HG03342 (cell line): ENCODE results near the gene PLXND1.
"Not testable (repeated sequence)": the region's sequence is repeated elsewhere in the genome, so short reads cannot be mapped to it uniquely, and the experiment has no call there.

Experiments
- ATAC-seq: cut with Tn5 transposase; IDR thresholded peaks from one replicate; pipeline ENCODE4 v1.9.1; 2021; ENCODE audit warnings: mild to moderate bottlenecking, moderate library complexity; ENCODE audit not compliant: unreplicated experiment

Gene PLXND1

DNA sequence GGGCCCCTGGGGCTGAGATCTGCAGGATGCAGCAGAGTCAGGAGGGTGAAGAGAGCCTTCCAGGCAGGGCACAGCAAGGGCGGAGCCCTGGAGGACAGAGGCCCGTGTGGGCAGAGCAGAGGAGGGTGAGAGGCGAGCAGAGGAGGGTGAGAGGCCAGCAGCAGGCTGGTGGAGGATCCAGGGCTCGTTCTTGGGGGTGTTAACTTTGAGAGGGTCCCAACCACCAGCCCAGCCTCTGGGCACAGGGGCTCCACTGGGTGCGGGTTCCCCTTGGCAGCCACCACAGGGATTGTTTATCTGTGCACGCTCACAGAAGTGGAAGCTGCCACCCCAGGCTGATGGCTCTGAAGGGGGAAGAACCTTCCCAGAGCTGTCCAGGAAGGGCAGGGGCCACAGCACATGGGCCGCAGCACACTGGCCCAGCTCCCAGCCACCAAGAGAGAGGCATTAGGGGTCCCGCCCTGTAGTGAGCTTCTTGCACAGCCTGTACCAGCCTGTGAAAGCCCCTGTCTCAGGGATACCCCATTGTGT lies 9.3 kb upstream of the PLXND1 start:
- ATAC-seq: no peak

DNA sequence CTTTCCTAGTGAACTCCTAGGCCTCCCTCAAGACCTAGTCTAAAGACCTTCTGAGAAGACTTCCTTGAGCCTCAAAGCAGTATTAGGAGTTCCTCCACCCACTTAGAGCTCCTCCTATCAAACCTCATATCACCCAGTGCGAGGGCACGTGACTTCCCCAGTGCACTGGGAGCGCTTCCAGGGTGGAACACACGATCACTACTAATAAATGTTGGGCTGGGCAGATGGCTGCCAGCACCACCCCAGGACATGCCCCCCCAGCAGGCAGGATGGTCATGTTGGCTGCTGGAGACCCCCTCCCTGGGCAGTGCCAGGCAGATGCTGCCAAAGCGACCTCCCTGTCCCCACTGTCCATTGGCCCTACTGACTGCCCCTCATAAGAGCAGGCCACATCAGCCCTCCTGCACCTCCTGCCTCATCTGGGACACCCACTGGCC lies 8.5 kb upstream of the PLXND1 start:
- no peak for ATAC-seq

DNA sequence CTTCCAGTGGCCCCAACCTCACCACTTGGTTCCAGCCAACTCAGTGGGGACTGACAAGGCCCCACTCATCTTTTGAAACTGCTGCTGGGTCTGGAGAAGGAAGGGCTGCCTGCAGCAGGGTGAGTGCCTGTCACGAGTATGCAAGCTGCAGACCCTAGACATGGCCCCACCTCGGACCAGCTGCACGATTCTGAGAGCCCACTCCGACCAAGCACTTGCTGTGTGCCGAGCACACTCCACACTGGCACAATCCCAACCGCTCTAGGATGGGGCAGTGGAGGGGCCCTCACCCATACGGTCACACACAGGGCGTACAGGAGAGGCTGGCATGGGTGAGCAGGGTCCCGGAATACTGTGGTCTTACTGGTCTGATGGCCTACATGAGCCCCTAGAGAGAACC lies 8.0 kb upstream of the PLXND1 start:
- ATAC-seq: no peak

DNA sequence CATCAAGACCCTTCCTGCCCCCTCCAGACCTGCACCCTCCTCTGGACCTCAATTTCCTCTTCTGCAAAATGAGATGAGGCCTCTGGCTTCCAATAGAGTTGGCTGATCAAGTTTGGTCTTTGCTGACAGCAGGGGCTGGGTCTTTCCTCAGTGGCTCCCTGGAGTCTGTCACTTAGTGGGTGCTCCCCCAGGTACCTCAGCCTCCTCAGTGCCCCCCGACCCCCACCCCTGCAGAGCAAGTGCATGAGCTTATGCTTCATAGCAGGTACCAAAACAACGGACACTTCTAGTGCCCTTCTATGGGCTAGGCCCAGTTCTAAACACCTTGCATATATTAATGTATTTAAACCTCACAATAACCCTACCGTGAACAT lies 6.9 kb upstream of the PLXND1 start:
- no peak for ATAC-seq

DNA sequence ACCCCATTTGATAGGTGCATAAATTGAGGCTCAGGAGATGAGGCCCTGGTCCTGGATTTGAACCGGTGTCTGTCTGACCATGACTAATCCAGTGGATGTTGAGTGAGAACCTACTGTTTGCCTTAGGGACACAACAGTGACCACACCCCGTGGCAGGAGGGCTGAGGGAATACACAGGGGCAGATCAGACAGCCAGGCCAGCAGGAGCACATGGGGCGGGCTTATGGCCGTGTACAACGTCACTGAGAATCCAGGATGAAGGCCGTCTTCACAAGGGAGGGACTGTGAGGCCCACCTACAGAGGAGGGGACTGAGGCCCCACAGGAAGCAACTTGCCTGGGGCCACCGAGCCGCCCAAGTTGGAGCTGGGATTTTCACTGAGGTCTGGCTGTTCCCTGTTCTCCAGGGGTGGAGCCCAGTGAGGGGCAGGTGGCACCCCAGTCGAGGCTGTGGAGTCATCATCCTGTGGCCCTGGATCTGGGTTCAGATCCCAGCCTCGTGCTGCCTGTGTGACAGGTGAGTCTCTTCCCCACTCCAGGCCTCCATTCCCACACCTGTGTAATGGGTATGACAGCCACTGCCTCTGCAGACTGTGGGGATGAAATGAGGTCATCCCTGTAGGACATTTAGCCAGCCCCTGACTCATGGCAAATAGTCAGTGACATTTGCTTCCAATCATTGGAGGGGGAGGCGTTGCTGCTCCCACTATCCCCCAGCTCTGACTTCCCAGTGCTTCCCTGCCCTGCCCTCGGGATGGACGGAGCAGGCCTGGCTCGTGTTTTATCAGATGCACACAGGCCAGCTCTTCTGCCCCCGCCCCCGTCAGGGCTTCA lies 6.3 kb upstream of the PLXND1 start:
- ATAC-seq: no peak

DNA sequence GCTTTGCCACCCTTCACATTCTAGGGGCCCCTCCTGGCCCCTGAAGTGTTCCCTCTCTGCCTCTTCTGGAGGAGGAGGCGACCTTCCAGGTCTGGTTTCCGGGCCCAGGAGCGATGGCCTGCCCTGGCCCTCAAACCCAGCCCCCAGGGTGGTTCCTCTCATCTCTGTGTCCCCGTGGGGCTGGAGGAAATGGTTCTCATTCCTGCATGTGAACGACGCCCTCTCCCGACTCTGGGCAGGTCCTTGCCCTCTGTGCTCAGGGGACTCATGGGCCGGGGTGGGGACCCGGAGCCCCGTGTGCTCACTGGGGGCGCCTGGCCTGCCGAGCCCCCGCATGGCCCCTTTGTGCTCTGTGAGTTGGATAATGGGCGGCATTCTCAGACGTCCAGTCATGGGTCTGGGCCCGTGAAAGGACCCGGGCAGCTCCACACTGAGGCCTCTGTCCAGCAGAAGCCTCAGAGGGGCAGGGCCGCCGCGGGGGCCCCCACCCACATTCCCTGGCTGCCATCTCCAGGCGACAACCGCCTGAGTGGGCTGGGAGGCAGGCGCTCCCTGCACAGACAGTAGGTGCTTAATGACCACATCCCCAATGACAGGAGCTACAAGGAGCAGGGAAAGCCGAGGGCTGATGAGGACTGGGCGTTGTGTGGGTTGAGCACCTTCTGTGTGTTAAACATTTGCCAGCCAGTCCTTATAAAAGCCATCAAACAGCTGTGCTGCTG lies 5.5 kb upstream of the PLXND1 start:
- ATAC-seq: no peak

DNA sequence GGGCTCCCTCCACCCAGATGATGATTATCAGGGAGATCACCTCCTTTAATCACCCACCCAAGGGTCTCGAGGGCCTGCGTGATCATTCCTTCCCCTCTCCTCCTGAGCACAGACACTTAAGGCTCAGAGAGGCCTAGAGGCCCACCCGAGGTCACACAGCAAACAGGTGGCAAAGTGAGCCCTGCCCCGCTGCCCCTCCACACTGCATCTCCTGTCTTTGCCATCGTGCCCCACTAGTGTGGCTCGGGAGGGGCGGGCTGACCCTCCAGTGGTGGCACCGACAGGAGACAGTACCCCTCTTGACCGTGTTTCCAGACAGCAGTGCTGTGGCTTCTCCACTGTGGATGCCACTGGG lies 4.9 kb upstream of the PLXND1 start:
- ATAC-seq: no peak

DNA sequence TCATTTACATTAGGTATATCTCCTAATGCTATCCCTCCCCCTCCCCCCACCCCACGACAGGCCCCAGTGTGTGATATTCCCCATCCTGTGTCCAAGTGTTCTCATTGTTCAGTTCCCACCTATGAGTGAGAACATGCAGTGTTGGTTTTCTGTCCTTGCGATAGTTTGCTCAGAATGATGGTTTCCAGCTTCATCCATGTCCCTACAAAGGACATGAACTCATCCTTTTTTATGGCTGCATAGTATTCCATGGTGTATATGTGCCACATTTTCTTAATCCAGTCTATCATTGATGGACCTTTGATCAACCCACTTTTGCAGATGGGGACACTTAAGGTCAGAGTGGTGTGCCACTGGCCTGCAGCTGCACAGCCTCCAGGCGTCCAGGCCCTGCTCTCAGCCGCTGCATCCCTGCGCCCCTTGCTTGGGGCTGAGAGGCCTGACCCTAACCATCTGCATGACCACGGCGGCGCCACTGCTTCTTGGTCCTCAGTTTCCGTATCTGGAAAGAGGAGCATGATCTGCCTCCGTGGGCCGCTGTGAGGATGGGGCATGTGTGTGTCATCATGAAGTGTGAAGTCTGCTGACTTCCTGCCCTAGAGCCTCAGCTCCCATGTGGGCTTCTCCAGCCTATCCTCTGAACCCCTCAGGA lies 4.4 kb upstream of the PLXND1 start:
- not testable (repeated sequence) for ATAC-seq

DNA sequence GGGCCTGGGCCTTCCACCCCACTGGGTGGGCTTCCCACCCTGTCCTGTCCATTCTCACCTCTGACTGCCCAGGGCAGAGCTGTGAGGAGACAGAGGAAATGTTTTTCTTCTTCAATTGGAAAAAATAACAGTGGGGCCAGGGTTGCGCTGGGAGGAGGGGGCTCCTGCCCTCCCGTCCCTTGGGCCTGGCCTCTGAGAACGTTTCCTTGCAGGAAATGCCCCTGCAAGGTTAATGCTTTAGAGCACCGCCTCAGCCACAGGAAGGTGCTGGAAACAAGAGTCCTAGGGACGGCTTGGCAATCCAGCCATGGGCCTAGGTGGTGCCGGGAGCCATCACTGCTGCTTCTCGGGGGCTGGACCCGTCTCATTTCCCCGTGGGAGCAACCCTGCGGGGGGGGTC lies 3.8 kb upstream of the PLXND1 start:
- ATAC-seq: no peak

DNA sequence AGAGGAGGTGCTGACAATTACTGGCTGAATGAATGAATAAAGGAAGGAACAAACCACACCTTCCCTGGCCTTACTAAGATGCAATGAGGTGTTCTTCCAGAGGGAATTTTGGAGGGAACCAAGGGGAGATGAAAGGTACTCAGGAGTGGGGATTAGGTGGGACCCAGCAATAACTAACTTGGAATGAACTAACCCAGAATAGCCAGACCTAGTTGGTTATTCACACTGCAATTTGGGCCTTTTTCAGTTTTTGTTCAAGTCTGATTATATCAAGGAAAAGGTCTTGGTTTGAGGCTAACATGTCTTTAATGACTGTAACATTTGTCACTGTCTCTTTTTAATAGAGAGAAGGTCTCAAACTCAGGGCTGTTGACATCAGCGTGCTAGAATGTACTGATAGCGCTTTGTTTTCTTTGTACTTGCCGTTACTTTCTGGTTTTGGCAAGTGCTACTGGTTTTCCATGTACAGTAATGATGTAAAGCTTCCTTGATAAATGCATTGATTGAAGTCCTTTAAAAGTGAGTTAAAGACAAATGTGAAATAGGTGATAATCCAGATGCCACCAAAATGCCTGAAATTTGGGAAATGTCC lies 3.2 kb upstream of the PLXND1 start:
- no peak for ATAC-seq

DNA sequence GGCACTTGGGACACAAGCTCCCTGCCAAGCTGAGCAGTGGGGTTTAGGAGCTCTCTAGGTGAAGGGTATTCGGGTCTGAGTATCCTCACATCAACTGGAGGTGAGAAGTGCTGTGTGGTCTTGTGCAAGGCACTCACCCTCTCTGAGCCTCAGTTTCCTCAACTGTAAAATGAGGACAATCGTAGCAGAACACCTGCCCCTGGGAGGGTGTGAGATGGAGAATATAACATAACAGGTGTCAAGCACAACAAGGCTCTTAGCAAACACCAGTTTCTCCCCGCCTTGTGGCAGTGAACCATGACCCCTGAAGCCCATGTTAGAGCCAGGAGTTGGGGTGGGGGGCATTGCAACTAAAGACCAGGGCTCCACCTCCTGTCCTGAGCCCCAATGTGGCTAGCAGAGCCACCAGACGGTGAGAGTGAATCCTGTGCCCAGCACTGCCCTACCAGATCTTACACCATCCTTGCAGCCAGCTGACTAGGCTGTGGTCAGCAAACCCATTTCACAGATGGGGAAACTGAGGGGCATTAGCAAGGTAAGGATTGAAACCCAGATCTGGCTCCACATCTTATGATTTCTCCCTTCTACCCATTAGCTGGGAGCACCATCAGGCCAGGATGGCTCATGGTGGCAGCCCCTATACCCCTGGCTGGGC lies 2.6 kb upstream of the PLXND1 start:
- ATAC-seq: no peak

DNA sequence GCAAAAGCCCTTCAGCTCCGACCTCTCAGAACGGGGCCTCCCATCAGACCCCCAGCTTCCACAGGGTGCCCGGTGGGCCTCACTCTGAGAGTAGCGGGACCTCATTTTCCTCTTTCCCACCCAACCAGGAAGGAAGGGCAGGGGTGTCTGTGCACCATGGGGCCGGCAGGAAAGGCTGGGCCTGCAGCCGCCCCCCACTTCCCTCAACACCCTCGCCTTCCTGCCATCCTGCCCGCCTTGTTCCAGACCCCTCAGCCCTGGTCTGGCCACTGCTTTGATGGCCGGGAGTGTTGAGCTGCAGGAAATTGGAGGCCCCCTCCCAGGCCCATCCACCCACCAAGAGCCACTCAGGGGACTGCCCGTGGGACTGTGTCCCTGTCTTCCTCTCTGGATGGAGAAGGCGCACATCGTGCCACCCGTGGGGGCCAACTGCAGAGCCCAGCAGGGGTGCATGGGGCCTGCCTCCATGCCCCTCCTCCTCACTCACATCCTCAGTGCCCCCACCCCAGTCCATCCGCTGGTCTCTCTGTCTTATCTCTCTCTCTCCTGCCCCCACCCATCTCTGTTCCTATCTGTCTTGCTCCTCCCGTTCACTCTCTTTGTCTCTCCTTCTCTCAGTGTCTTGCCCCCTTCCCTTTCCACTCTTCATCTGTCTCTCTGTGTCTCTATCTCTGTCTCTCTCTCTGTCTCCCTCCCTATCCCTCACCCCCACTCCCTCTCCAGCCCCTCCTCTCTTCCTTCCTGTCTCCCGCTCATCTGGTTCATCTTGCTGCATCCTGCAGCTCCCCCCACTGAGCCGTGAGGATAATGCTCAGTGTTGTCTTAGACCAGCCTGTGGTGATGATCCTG lies 1.8 kb upstream of the PLXND1 start:
- no peak for ATAC-seq

DNA sequence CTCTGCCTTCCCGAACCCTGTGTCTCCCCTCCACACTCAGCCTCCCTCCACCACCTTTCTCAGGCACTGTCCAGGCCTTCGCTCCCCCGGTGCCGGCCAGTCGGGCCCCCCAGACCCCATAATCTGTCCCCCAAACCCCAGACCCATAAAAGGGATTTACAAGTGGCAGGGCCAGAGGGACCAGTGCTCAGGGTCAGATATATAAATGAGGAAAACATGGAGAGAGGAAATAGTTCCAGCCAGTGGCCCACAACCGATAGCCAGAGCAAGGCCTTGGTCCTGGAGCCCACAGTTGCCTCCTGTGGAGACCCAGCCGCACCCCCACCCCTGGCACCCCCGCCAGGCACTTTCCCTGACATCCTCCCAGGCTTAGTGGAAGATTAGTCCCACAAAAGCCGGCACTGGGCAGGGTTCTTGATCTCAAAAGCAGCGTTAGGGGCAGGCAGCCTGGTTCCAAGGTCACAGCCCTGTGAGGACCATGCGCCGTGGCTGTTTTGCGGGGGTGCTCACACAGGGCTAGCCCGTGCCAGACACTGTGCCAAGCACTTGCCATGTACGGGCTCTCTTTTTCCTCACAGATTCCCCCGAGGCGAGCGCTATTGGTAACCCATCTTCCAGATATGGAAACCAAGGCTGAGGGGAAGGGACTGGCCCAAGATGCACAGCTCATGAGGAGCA lies 1.1 kb upstream of the PLXND1 start:
- ATAC-seq: no peak

DNA sequence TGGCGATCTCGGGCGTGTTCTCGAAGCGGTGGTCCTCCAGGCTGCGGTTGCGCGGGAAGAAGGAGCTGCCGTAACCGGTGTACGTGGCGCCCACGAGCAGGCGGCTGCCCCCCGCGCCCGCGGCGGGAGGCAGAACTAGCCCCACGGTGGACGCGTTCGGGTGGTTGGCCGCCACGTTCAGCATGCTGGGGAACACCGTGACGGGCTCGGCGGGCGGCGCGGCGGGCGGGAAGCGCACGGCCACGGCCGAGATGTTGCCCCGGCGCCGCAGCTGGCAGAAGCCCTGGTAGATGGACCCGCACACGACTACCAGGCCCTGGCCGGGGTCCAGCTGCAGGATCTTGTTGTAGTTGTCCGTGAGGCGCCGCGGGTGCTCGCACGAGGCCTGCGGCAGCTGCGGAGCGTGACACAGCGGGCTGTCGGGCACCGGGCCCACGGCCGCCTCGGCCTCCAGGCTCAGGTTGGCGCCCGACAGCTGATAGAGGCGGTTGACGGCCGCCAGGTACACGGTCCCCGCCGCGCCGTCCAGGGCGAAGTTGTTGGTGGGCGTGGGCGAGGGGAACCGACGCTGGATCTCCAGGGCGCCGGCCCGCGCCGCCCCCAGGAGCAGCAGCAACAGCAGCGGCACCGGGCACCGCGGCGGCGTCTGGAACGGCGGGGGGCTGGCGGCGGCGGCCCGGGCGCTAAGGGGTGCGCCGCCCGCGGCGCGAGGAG lies 397 bp downstream of the PLXND1 start:
- no peak for ATAC-seq

DNA sequence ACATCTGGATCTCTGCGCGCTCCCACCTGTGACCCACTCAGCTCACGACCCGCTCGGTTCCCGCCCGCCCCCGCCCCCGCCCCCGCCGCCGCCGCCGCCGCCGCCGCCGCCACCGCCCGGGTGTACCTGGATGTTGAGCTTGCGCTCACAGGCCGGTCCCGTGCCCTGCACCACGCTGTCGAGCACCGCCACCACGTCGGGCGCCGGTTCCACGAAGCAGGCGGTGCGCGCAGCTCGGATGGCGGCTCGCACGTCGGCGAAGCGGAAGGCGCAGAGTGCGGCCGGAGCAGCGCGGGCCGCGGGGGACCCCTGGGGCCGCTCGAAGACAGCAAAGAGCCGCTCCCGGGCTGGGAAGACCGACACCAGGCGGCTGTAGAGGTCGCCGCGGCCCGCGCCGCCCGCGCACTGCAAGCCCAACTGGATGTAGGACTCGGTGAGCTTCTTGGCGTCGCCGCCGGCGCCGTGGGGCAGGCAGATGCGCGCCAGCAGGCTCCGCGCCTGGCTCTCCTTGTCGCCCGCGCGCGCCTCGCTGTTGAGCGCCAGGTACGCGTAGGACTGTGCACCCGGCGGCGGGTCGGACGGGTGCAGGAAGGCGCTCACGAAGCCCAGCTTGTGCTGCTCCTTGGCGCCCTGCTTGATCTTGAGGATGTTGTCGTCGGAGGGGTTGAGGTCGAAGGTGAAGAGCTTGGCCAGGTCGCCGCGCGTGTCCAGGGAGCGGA lies 1.1 kb downstream of the PLXND1 start:
- no peak for ATAC-seq

DNA sequence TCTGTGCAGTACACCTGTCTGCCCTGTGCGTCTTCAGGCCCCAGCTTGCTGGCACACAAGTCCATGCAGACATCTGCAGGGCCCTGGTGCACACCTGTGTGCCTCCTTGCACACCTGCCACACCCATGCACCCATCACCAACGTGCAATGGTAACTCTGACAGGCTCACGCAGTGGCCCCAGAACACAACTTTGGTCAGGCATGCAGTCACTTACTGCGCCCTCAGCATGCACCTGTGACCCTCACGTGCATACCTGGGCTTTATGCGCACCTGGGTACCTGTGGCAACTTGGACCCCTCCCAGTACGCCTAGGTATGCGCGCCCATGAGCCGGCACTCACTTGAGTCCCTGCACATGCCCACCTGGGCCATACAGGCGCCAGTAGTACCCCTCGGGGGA lies 1.7 kb downstream of the PLXND1 start:
- ATAC-seq: no peak

DNA sequence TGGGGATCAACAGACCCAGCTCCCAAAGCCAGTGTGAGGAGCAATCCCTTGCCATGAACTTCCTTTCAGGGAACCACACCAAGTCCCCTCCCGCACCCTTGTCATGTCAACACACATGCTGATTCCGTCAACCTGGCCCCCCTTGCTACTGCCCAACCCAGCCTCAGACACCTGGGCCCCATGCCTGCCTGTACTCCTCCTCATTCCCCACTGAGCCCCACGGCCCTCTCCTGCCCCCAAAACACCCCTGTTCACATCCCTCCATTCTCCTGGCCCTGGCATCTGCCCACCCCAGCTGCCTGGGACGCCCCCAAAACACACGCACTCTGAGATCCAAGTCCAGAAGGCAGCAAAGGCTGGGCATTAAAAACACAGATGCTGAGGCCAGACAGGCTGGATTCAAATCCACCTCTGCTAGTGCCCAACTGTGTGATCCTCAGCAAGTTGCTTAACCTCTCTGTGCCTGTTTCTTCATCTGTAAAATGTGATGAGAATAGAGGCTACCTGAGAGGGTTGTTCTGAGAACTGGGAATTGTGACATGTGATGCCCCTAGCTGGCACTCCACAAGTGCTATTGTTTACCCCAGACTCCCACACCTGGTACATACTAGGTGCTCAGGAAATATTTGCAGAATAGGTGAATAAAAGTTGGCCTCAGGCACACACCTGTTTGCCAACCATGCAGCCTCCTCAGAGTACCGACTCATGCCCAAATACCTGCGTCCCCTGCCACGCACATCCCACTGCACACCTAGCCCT lies 2.3 kb downstream of the PLXND1 start:
- ATAC-seq: no peak
